ENCODE results near the gene PYGL. TPM values are rescaled to one million over a fixed set of nuclear protein-coding genes. Genes with fewer than 3 reads are reported as not detected.

The PYGL gene
- total and polyA plus RNA-seq, 2 experiments from 2014 or later: 57.6 to 93.8 TPM

- Histone ChIP-seq H4K20me1 (replicated peaks; ENCODE audit: insufficient read depth) (no peaks in the 10 kb centered on the region), H3K9me2 (ENCODE audit: insufficient read depth) (peaks cover 3% of the 10 kb centered on the region; the same call in 1 of the 2 replicates), H3K79me2 (replicated peaks; ENCODE audit: insufficient read depth) (no peaks in the 10 kb centered on the region), H3K27ac (ENCODE audit: low read depth) (no peak overlapping the region), H2AFZ (no peak overlapping the region), H3K27me3 (ENCODE audit: insufficient read depth) (no peaks in the 10 kb centered on the region), H3F3A (replicated peaks; ENCODE audit: low read depth) (no peaks in the 10 kb centered on the region), H3K4me1 (ENCODE audit: insufficient read depth) (no peaks in the 10 kb centered on the region), H3K4me2 (no peak overlapping the region), H3K36me3 (ENCODE audit: insufficient read depth) (no peaks in the 10 kb centered on the region), H3K4me3 (no peak overlapping the region)
- H3K27ac Mint-ChIP-seq: no peak overlapping the region
- H3K36me3 Mint-ChIP-seq (ENCODE audit: low read depth): no peaks in the 10 kb centered on the region
- H3K9me3 Mint-ChIP-seq: no peaks in the 10 kb centered on the region; the same call in 1 of the 3 replicates
- TF ChIP-seq CTCF (conservative IDR thresholded peaks at IDR 0.05; ENCODE audit: low read depth in 2 of 2) (no peak), REST (IDR thresholded peaks at IDR 0.05; ENCODE audit: unreplicated experiment) (no peak), NANOG (IDR thresholded peaks at IDR 0.05; ENCODE audit: borderline replicate concordance) (no peak), CREB1 (CRISPR knock-in tag; IDR thresholded peaks at IDR 0.05; ENCODE audit: low read depth) (no peak), ETS1 (IDR thresholded peaks at IDR 0.05) (no peak), ZNF114 (CRISPR knock-in tag; IDR thresholded peaks at IDR 0.05) (no peak), EZH2phosphoT487 (IDR thresholded peaks at IDR 0.05; ENCODE audit: unreplicated experiment) (no peak), ZNF331 (CRISPR knock-in tag; IDR thresholded peaks at IDR 0.05; ENCODE audit: low read depth) (no peak)
- ATAC-seq (no peak), DNase-seq (ENCODE audit: low spot score) (no peak)
- H3K4me3 Mint-ChIP-seq: no peak overlapping the region
- H3K27me3 Mint-ChIP-seq (ENCODE audit: insufficient read depth, low read depth, poor library complexity): peaks cover 6% of the 10 kb centered on the region
- peaks cover 3% of the 10 kb centered on the region; the same call in 1 of the 3 replicates for H3K4me1 Mint-ChIP-seq
Observed at GRCh38 chr14:50967790-50968189, 23.5 kb upstream of the PYGL start.

GRCh38 chr14:50967103-50967502 lies 22.8 kb upstream of the PYGL start:
- Histone ChIP-seq H3K4me2 (no peak overlapping the region), H3K27ac (ENCODE audit: low read depth) (no peak overlapping the region), H3K4me1 (ENCODE audit: insufficient read depth) (no peaks in the 10 kb centered on the region), H3K79me2 (replicated peaks; ENCODE audit: insufficient read depth) (no peaks in the 10 kb centered on the region), H2AFZ (no peak overlapping the region), H3K36me3 (ENCODE audit: insufficient read depth) (no peaks in the 10 kb centered on the region), H3K4me3 (no peak overlapping the region), H3K9me2 (ENCODE audit: insufficient read depth) (peaks cover 3% of the 10 kb centered on the region; the same call in 1 of the 2 replicates), H3K27me3 (ENCODE audit: insufficient read depth) (no peaks in the 10 kb centered on the region), H3F3A (replicated peaks; ENCODE audit: low read depth) (no peaks in the 10 kb centered on the region), H4K20me1 (replicated peaks; ENCODE audit: insufficient read depth) (no peaks in the 10 kb centered on the region)
- DNase-seq (ENCODE audit: low spot score) (no peak), ATAC-seq (no peak)
- no peaks in the 10 kb centered on the region; the same call in 2 of the 3 replicates for H3K9me3 Mint-ChIP-seq
- H3K27me3 Mint-ChIP-seq (ENCODE audit: insufficient read depth, low read depth, poor library complexity): peaks cover 6% of the 10 kb centered on the region
- H3K4me3 Mint-ChIP-seq: no peak overlapping the region
- no peak overlapping the region for H3K27ac Mint-ChIP-seq
- H3K36me3 Mint-ChIP-seq (ENCODE audit: low read depth): no peaks in the 10 kb centered on the region
- TF ChIP-seq STAT1 (IDR thresholded peaks at IDR 0.05; ENCODE audit: unreplicated experiment): no peak
- no peak for TF ChIP-seq EZH2phosphoT487 (IDR thresholded peaks at IDR 0.05; ENCODE audit: unreplicated experiment)
- TF ChIP-seq POLR2AphosphoS5 (IDR thresholded peaks at IDR 0.05; ENCODE audit: low read depth): no peak
- no peak for TF ChIP-seq JUNB (IDR thresholded peaks at IDR 0.05; ENCODE audit: unreplicated experiment)
- H3K4me1 Mint-ChIP-seq: no peaks in the 10 kb centered on the region

Data from GM23338 (cell line).